ENCODE results near the gene ZNF350. TPM values are rescaled to one million over a fixed set of nuclear protein-coding genes. Genes with fewer than 3 reads are reported as not detected.

The ZNF350 gene
- total RNA-seq, 3 donors from 2014 or later, result 14.1 to 31.2 (median 14.4) TPM

DNA sequence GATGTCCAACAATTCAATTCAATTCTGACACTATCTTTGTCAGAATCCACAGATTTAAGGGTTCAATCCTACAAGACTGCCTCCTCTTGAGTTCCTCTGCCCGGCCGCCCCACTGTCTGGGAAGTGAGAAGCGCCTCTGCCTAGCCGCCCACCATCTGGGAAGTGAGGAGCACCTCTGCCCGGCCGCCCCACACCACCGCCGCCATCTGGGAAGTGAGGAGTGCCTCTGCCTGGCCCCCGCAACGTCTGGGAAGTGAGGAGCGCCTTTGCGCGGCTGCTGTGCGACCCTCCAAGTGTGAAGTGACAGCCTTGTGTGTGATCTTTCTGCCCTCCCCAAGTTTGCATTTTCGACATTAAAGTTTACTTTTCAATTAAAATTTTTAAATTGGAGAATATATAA is 35.6 kb upstream of the ZNF350 start:
- H3K9me3 ChIP-seq, result peaks cover 90 to 94% of the 10 kb centered on the region in 2 donors
- TF ChIP-seq, protein P1, sequence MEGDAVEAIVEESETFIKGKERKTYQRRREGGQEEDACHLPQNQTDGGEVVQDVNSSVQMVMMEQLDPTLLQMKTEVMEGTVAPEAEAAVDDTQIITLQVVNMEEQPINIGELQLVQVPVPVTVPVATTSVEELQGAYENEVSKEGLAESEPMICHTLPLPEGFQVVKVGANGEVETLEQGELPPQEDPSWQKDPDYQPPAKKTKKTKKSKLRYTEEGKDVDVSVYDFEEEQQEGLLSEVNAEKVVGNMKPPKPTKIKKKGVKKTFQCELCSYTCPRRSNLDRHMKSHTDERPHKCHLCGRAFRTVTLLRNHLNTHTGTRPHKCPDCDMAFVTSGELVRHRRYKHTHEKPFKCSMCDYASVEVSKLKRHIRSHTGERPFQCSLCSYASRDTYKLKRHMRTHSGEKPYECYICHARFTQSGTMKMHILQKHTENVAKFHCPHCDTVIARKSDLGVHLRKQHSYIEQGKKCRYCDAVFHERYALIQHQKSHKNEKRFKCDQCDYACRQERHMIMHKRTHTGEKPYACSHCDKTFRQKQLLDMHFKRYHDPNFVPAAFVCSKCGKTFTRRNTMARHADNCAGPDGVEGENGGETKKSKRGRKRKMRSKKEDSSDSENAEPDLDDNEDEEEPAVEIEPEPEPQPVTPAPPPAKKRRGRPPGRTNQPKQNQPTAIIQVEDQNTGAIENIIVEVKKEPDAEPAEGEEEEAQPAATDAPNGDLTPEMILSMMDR (IDR thresholded peaks at IDR 0.05), result no peak
- TF ChIP-seq POLR2A (IDR thresholded peaks at IDR 0.05) (no peak), POLR2AphosphoS5 (IDR thresholded peaks at IDR 0.05) (no peak)
- peaks cover 37% of the 10 kb centered on the region for H3K36me3 ChIP-seq
- H3K4me3 ChIP-seq, result peak overlapping the region in 1 of 3 donors; percentile 15
- peaks cover 0 to 1% of the 10 kb centered on the region in 2 donors for H3K4me1 ChIP-seq
- no peak for DNase-seq (ENCODE audit: low spot score in 2 of 2)
- intact Hi-C loops (cut with DNase I; ENCODE audit: low total_unique reads), result no loop called here
- H3K27ac ChIP-seq, result no peak overlapping the region
- H3K27me3 ChIP-seq, result no peaks in the 10 kb centered on the region

DNA sequence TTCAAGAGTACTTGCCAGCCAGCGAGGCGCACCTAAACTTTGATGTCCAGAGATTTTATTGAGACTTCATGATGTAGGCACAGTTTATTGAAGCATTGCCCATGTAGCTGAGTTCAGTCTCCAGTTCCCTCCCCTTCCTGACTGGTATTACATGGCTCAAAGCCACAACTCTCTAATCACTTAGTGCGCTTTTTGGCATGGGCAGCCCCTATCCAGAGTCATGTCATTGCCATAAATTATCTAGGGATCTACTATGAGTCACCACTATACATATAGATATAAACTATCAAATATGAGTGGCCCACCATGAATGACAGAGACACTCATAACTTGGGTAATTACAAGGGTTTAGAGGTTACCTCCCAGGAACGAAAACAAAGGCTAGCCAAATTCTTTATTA is 33.9 kb upstream of the ZNF350 start:
- Histone ChIP-seq H3K36me3 (peaks cover 47% of the 10 kb centered on the region), H3K9me3 (peaks cover 94 to 99% of the 10 kb centered on the region in 2 donors), H3K27me3 (no peaks in the 10 kb centered on the region), H3K27ac (no peak overlapping the region), H3K4me1 (no peaks in the 10 kb centered on the region), H3K4me3 (peak overlapping the region in 1 of 3 donors; percentile 26)
- TF ChIP-seq, protein P1 (IDR thresholded peaks at IDR 0.05), result no peak
- TF ChIP-seq POLR2AphosphoS5 (IDR thresholded peaks at IDR 0.05) (no peak), POLR2A (IDR thresholded peaks at IDR 0.05) (no peak)
- intact Hi-C loops (cut with DNase I; ENCODE audit: low total_unique reads), result no loop called here
- no peak for DNase-seq (ENCODE audit: low spot score in 2 of 2)

DNA sequence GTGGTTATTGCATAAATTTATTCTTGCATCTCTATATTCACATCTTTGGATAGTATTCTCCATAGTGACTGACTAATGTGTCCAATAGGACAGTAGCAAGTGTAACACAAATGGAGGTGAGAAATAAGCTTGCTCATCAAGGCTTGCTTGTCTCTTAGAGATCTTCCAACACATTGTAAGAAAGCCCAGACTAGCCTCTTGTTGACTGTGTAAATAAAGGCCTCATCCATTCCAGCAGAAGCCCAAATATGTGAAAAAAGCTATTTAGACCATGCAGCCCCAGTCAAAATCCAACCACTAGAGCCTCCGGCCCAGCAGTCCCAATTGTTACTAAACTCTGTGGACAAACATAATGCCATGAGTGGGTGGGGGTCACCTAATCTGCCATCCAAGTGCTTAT is 24.0 kb upstream of the ZNF350 start:
- H3K27ac ChIP-seq, result no peak overlapping the region
- H3K27me3 ChIP-seq, result no peaks in the 10 kb centered on the region
- intact Hi-C loops (cut with DNase I; ENCODE audit: low total_unique reads), result no loop called here
- no peaks in the 10 kb centered on the region for H3K36me3 ChIP-seq
- H3K4me1 ChIP-seq, result no peaks in the 10 kb centered on the region
- TF ChIP-seq, protein P1 (IDR thresholded peaks at IDR 0.05), result no peak
- TF ChIP-seq POLR2AphosphoS5 (IDR thresholded peaks at IDR 0.05) (no peak), POLR2A (IDR thresholded peaks at IDR 0.05) (no peak)
- peaks cover 33 to 35% of the 10 kb centered on the region in 2 donors for H3K9me3 ChIP-seq
- no peak for DNase-seq (ENCODE audit: low spot score in 2 of 2)
- no peak overlapping the region for H3K4me3 ChIP-seq

DNA sequence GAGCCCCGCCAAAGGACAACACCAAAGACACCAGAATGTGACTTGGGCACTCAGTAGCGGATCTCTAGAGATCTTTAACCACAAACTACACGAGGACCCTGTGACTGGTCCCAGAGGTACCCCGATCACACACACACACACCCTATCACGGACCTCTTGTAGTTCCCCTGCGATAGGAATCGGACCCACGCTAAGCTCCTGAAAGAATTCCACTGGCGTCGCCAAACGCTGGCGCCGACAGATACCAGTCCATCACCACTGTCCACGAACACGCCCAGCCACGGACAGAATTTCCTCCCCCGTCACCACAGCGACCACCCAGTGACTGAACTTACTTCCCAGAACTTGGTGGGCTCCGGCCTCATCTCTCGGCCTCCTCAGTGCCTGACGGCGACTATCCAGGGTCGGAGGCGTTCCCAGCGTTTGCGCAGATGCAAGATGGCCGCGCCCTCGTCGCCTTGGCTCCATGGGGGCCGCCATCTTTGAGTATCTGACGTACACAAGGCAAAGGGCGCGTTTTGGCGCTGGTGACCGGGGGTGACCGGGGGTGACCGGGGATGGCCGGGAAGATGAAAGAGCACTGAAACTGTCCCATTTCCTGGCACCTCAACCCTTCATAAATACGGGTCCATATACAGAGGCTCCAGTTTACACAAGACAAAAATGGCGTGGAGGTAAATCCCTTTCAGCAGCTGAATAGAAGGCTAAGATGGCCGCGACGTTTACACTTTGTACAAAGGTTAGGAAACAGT is 21.3 kb upstream of the ZNF350 start, which contains the start of gene ZNF615:
TSS of gene ZNF615 (minus strand) at position 406 of the 752 bp plus-strand sequence. CDS start 4,500 bp downstream, outside the sequence.
- no peaks in the 10 kb centered on the region for H3K4me1 ChIP-seq
- peaks cover 37 to 40% of the 10 kb centered on the region in 2 donors for H3K9me3 ChIP-seq
- H3K27me3 ChIP-seq, result no peaks in the 10 kb centered on the region
- DNase-seq (ENCODE audit: low spot score in 2 of 2), result peak; percentile 84 to 88
- peaks cover 10% of the 10 kb centered on the region for H3K36me3 ChIP-seq
- intact Hi-C loops (cut with DNase I; ENCODE audit: low total_unique reads), result no loop called here
- TF ChIP-seq POLR2A (IDR thresholded peaks at IDR 0.05) (no peak), POLR2AphosphoS5 (IDR thresholded peaks at IDR 0.05) (peak; percentile 40 to 78 (median 76))
- TF ChIP-seq, protein P1 (IDR thresholded peaks at IDR 0.05), result no peak
- H3K4me3 ChIP-seq, result peak within 1 kb of the TSS; percentile 76 to 83 (median 79)
- H3K27ac ChIP-seq, result peak within 1 kb of the TSS; percentile 83 to 93

DNA sequence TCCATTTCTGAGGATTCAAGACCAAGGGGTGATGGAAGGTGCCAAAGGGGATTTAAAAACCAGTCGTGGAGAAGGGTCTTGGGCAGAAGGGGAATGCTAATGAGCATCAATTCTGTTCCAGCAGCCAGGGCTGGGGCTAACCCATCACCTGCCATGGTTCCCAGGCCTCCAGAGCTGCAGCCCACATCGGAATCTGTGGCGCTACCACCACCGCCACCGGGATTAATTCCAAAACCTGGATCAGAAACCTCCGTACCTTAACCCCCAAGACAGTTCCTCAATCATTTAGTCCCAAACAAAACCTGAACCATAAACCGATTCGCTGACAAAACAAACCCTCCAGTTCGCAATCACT is 20.8 kb upstream of the ZNF350 start:
- peak overlapping the region; percentile 76 to 83 (median 79) for H3K4me3 ChIP-seq
- intact Hi-C loops (cut with DNase I; ENCODE audit: low total_unique reads), result no loop called here
- peaks cover 37 to 40% of the 10 kb centered on the region in 2 donors for H3K9me3 ChIP-seq
- DNase-seq (ENCODE audit: low spot score in 2 of 2), result no peak
- H3K4me1 ChIP-seq, result no peaks in the 10 kb centered on the region
- H3K27me3 ChIP-seq, result no peaks in the 10 kb centered on the region
- H3K27ac ChIP-seq, result peak overlapping the region; percentile 83 to 93
- TF ChIP-seq POLR2A (IDR thresholded peaks at IDR 0.05) (no peak), POLR2AphosphoS5 (IDR thresholded peaks at IDR 0.05) (no peak)
- TF ChIP-seq, protein P1 (IDR thresholded peaks at IDR 0.05), result no peak
- peaks cover 10% of the 10 kb centered on the region for H3K36me3 ChIP-seq

All from breast epithelium (tissue), 4 donors.